ENCODE measurements around the gene DHRS3. TPM values are rescaled to one million over a fixed set of nuclear protein-coding genes. Genes with fewer than 3 reads are reported as not detected.
A peak's percentile ranks its signal among the peaks of the same experiment; 100 is the strongest.

DHRS3 gene
- total RNA-seq, 4 donors from 2014 or later = 180 to 449 (median 358) TPM

- TF ChIP-seq EP300 (IDR thresholded peaks at IDR 0.05) (no peak), POLR2A (IDR thresholded peaks at IDR 0.05) (no peak), CTCF (IDR thresholded peaks at IDR 0.05) (no peak)
- Histone ChIP-seq H3K9me3 (no peaks in the 10 kb centered on the region), H3K4me1 (peaks cover 0 to 32% (median 6%) of the 10 kb centered on the region in 4 donors), H3K4me3 (no peak overlapping the region), H3K27ac (peak overlapping the region in 2 of 4 donors; percentile 21 to 67), H3K27me3 (no peaks in the 10 kb centered on the region), H3K36me3 (peaks cover 2 to 100% (median 15%) of the 10 kb centered on the region in 3 donors)
- no peak for DNase-seq (ENCODE audit: low spot score in 2 of 2)
- 80 to 83% methylated on average over 5 of the region's 5 CpGs for WGBS, 2 donors
Measured at GRCh38 chr1:12570291-12570690, 47.7 kb downstream of the DHRS3 start.

GRCh38 chr1:12568009-12568767 lies 49.8 kb downstream of the DHRS3 start:
- H3K27ac ChIP-seq = peak overlapping the region in 2 of 4 donors; percentile 64 to 75
- peaks cover 2 to 79% (median 7%) of the 10 kb centered on the region in 3 donors for H3K36me3 ChIP-seq

GRCh38 chr1:12567288-12567819 lies 50.7 kb downstream of the DHRS3 start:
- DNase-seq (ENCODE audit: low spot score in 2 of 2) = no peak
- H3K27ac ChIP-seq = peak overlapping the region in 2 of 4 donors; percentile 64 to 75
- TF ChIP-seq EP300 (IDR thresholded peaks at IDR 0.05) (peak in 1 of 2 donors; percentile 18), POLR2A (IDR thresholded peaks at IDR 0.05) (no peak)
- no peak overlapping the region for H3K4me3 ChIP-seq
- no peaks in the 10 kb centered on the region for H3K27me3 ChIP-seq
- WGBS, 2 donors = 60 to 65% methylated on average over 9 of the region's 9 CpGs
- H3K36me3 ChIP-seq = peaks cover 2 to 71% (median 7%) of the 10 kb centered on the region in 3 donors
- peaks cover 0 to 27% (median 7%) of the 10 kb centered on the region in 4 donors for H3K4me1 ChIP-seq
- peaks cover 0 to 27% (median 4%) of the 10 kb centered on the region in 4 donors for H3K9me3 ChIP-seq

More at GRCh38 chr1:12568009-12568767, 49.8 kb downstream of the DHRS3 start:
- Histone ChIP-seq H3K4me3 (no peak overlapping the region), H3K9me3 (peaks cover 0 to 19% (median under 1%) of the 10 kb centered on the region in 4 donors), H3K27me3 (no peaks in the 10 kb centered on the region), H3K4me1 (peaks cover 0 to 34% (median 10%) of the 10 kb centered on the region in 4 donors)
- 88 to 90% methylated on average over 14 of the region's 14 CpGs for WGBS, 2 donors
- no peak for DNase-seq (ENCODE audit: low spot score in 2 of 2)
- TF ChIP-seq CTCF (IDR thresholded peaks at IDR 0.05) (no peak), EP300 (IDR thresholded peaks at IDR 0.05) (no peak), POLR2A (IDR thresholded peaks at IDR 0.05) (no peak)

- no peaks in the 10 kb centered on the region for H3K27me3 ChIP-seq
- H3K36me3 ChIP-seq = peaks cover 2 to 64% (median 7%) of the 10 kb centered on the region in 3 donors
- H3K9me3 ChIP-seq = peaks cover 0 to 31% (median 4%) of the 10 kb centered on the region in 4 donors
- H3K4me1 ChIP-seq = peaks cover 0 to 27% (median 7%) of the 10 kb centered on the region in 4 donors
- no peak overlapping the region for H3K4me3 ChIP-seq
- DNase-seq (ENCODE audit: low spot score in 2 of 2) = no peak
- 70 to 72% methylated on average over 9 of the region's 9 CpGs for WGBS, 2 donors
- peak overlapping the region in 2 of 4 donors; percentile 64 to 75 for H3K27ac ChIP-seq
- TF ChIP-seq POLR2A (IDR thresholded peaks at IDR 0.05) = no peak
- TF ChIP-seq EP300 (IDR thresholded peaks at IDR 0.05) = no peak
- TF ChIP-seq CTCF (IDR thresholded peaks at IDR 0.05) = no peak
Measured at GRCh38 chr1:12566484-12567287, 51.3 kb downstream of the DHRS3 start.

- Histone ChIP-seq H3K4me3 (no peak overlapping the region), H3K36me3 (peaks cover 2 to 57% (median 4%) of the 10 kb centered on the region in 3 donors), H3K27ac (peak overlapping the region in 3 of 4 donors; percentile 42 to 75 (median 64)), H3K27me3 (no peaks in the 10 kb centered on the region), H3K9me3 (peaks cover 0 to 31% (median 4%) of the 10 kb centered on the region in 4 donors), H3K4me1 (peaks cover 0 to 27% (median 7%) of the 10 kb centered on the region in 4 donors)
- TF ChIP-seq CTCF (IDR thresholded peaks at IDR 0.05) (no peak), POLR2A (IDR thresholded peaks at IDR 0.05) (no peak), EP300 (IDR thresholded peaks at IDR 0.05) (no peak)
- DNase-seq (ENCODE audit: low spot score in 2 of 2) = no peak
- 76 to 78% methylated on average over 7 of the region's 7 CpGs for WGBS, 2 donors
Measured at GRCh38 chr1:12565966-12566352, 52.1 kb downstream of the DHRS3 start.
